ENCODE measurements around the gene MYH13.

GRCh38 chr17:10385871-10386270 is 13.1 kb upstream of the MYH13 start:
- TF ChIP-seq POLR2AphosphoS5 (IDR thresholded peaks at IDR 0.05; ENCODE audit: low read depth): no peak
- no peak for TF ChIP-seq CTCF (IDR thresholded peaks at IDR 0.05; ENCODE audit: insufficient read depth, low read length)

All from HL-60 (cell line).